Stimulated activated CD4-positive, alpha-beta T cell treated with anti-CD3 and anti-CD28 coated beads, Interleukin-4, amount 100 ng/mL, for 48 hours (primary cell): ENCODE results near the gene SLBP.
"Not testable (repeated sequence)": the region's sequence is repeated elsewhere in the genome, so short reads cannot be mapped to it uniquely, and the experiment has no call there.

Experiments used
- DNase-seq, 2 donors: peaks; one replicate each; pipeline ENCODE4 v3.0.0-alpha.2; 2020; ENCODE audit warnings: low read depth in 2 of 2

Gene SLBP

DNA sequence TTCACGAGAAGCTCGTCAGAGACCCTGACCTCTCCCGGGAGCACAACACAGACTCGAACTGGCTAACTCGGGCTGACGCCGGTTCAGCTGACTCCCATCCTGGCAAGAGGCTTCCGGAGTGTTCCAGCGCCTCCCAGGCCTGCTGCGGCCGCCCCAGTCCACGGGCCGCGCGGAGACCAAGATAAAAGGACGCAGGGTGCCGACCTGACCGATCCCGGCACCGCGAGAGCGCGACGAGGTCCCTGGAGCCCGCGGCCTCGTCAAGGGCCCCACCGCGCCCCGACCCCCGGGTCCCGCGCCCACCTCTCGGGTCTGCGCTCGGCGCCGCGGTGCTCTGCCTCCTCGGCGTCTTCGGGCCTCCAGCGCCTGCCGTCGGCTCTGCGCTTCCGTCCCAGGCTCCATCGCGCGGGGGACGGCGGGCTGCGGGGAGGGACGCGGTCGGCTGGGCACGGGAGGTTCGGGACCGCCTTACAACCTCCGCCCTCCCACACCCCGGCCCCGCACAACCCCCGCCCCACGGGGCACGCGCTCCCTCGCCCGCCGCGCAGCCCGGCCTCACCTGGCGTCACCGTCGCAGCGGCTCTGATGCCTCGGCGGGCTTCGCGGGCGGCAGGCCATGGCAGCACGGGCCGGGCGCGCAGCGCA, 426 bp downstream of the SLBP start:
- DNase-seq, result peak in 1 of 2 donors; percentile 52

DNA sequence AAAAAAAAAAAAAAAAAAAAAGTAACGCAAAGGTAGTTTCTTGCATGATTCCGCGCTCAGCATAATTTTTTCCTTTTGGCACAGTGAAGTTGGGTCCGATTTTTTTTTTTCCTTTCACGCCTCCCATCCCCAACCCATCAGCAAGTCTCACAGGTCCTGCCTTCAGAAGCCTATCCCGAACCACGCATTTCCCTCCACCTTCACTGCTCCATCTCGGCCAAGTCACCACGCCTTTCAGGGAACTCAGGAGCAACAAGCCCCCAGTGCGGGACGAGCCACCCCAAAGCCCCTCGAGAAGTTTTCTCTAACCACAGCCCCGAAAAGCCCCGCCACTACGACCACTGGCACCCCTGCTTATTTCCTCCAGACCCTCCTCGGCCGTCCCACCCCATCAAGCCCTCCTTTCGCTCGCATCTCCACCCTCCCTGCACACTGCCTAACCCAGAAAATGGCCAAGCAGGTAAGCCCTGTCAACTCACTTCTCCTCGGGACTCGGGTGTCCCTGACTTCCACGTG, 1.0 kb downstream of the SLBP start:
- DNase-seq, result no peak

- DNase-seq, result no peak
Measured at GRCh38 chr4:1708581-1708980, 3.5 kb downstream of the SLBP start.

- no peak for DNase-seq
Measured at GRCh38 chr4:1706358-1706757, 5.8 kb downstream of the SLBP start.

GRCh38 chr4:1705732-1706131, 6.4 kb downstream of the SLBP start:
- no peak for DNase-seq

GRCh38 chr4:1703867-1704266, 8.3 kb downstream of the SLBP start:
- DNase-seq, result no peak

DNA sequence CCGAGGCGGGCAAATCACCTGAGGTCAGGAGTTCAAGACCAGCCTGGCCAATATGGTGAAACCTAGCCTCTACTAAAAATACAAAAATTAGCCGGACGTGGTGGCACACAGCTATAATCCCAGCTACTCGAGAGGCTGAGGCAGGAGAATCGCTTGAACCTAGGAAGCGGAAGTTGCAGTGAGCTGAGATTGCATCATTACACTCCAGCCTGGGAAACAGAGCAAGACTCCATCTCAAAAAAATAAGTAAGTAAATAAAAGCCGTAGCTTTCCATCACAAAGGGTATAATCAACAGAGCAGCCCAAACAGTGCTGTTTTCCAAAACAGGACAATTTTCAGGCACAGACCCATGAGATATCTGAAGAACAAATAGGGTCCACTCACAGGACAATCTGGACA, 10.4 kb downstream of the SLBP start:
- DNase-seq, result not testable (repeated sequence)

GRCh38 chr4:1695913-1696312, 16.2 kb downstream of the SLBP start:
- no peak for DNase-seq

DNA sequence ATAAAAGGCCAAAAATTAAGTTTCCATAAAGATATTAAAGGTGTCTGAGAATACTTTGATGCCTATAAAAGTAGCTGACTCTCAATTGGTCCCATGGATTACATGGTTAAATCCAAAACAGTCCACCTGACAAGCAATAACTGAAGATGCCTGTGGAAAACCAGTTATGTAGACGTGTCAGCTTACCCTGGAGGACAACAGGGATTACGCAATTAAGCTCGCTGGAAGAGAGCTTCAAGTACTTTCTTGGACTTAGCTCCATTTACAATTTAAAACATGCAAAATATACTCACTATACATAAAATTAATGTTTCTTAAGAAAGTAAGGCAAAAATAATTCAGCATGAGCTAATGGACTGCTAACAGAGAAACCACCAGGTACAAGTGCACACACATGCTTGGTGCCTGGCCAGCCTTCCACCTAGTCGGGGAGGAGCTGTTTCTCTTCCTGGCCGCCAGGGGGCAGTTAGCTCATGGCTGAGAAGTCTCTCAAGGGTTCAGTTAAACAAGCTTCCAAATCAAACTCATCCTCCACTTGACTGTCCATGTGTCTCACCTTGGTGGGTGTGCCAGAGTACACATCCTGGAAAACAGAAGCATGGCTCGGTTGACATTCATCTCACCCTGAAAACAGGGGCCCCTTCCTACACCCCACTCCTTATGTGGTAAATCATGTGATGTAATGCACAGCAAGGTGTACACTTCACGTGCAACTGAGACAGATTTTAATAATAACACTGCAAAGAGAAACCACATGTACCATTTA, 18.8 kb downstream of the SLBP start:
- peak; percentile 60 to 68 for DNase-seq

DNA sequence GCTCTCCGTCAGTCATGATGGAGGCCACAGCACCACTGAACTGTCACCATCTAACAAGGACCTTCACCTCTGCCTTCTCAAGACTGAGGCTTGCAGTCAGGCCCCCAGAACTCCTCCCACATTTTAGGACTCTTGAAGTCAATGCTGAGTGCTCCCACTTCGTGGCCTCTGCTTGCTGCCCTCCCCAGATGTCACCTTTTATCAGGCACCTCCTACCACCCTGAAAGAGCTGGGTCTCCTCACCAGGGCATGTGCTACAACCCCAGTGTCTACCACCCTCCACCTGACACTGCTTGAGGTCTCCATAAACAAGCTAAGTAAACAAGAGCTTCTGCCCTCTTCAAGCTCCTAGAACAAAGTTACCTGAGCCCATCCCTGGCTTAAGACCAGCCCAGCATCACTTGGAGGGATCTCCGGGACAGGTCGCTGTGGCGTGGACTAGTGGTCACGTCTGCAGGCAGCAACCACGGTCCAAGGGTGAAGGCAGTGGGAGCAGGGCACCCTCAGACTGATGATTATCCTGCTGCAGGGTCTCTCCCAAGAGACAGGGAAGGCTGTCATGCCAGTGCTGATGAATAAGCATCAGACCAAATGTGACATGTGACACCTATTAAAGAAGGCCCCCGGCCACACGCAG, 20.3 kb downstream of the SLBP start:
- DNase-seq, result no peak

DNA sequence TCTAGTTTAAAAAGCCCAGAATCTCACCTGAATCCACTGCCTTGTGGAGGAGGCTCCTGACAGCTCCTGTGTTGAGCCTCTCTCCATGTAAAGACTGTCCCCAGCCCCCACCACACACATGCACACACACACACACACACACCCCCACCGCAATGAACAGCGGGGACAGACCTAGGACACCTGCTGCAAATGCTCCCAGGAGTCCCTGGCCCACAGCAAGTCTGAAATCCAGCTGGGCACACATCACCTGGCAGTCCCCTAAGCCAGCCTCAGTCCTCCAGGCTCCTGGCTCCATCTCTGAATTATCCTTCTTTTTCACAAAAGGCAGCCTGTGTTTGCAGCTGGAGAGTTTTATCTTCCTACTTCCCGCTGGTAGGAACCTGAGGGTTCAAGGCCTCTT, 21.4 kb downstream of the SLBP start:
- DNase-seq, result no peak

DNA sequence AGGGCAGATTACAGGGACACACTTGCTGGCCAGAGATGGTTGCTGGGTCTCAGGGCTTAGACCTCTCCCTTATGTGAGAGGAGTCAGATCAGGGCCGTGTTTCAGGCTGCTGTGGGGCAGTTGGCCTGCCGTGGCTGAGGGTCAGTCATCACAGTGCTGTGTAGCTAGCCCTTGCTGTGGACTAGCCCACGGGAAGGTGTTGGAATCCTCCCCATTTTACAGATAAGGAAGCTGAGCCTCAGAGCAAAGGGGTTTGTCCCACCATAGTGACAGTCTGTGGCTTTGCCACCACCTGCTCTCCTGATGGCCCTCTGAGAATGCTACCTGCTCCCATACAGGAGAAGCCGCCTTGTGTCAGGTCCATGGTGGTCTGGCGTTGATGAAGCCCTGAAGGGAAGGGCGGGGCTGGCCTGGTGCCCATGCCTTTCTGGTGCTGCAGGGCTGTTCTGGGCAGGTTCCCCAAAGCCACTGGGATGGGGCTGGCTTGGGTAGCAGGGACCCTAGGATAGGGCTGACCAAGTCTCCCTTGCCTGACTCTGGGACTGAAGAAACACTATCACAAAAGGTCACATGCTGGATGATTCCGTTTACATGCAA, 25.6 kb downstream of the SLBP start:
- no peak for DNase-seq

GRCh38 chr4:1685235-1686150, 26.6 kb downstream of the SLBP start:
- no peak for DNase-seq

GRCh38 chr4:1684506-1685234, 27.4 kb downstream of the SLBP start:
- DNase-seq, result peak in 1 of 2 donors; percentile 98

DNA sequence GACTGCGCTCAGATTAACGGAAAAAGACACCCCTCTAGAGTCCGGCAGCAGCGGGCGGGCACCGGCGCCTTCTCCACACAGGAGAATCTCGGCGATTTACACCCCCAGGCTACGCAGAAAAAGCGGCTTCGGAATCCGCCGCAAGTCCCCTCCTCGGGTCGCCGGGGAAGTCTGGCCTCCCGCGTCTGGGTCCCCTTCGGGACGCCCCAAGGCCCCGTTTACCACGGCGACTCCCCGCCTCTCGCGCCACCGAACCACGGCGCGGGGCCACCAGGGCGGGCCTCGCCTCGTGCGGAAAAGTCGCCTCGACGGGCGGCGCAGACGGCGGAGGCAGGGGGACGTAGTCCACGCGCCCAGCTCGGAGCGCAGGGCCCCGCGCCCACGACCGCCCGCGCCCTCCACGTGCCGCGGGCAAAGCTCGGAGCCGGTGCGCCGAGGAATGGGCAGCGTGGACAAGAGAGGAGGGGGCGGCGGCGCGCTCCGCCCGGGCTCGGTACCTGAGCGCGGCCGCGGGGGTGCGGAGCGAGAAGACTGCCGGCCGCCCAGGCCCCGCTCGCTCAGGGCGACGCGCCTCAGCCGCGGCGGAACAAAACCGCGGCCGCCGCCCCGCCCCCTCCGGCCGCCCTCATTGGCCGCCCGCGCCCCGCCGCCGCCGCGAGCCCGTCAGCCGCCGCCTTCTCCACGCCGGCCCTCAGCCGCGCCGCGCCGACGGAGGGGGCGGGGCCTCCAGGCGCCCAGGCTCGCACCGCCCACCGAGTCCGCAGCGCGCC, 28.2 kb downstream of the SLBP start, which contains the start of gene FAM53A:
FAM53A (minus strand) TSS at position 578 of the 770 bp plus-strand sequence. CDS start 15,572 bp downstream, outside the sequence.
- peak; percentile 16 to 92 for DNase-seq

DNA sequence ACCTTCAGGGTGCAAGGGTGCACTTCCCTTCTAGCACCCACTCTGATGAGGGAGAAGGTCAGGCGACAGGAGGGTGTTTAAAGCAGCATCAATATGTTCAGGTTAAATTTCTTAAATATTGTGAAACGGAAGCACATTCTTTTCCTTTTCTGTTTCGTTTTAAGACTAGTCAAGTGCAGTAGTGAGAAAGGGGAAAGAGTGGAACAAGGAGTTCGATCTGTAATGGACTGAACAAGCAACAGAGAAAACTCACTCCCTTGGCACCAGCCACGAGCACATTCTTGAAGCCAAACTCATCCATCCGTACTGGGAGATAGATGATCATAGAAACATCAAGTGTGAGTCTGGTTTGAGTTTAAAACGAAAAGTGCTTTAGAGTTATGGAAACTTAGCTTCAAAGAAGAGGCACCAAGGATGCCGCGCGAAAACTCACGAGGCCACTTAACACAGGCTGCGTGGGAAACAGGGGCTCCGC, 28.8 kb downstream of the SLBP start:
- no peak for DNase-seq

DNA sequence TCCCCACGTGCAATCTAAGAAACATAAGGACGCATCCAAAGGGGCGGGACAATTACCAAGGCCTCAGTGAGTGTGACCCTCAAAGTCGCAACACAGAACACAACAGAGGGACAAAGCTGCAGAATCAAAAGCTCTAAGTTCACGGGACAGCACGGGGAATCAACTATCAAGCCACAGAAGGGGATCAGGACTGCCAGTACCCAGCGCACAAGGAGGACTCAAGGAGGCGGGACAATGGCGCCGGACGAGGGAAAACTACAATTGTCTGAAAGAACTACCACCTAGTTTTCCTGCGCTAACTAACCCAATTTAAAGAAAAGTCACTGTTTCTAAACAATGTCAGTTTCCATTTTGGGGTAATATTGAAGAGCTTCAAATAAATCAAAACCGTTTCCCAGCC, 29.3 kb downstream of the SLBP start:
- DNase-seq, result no peak

DNA sequence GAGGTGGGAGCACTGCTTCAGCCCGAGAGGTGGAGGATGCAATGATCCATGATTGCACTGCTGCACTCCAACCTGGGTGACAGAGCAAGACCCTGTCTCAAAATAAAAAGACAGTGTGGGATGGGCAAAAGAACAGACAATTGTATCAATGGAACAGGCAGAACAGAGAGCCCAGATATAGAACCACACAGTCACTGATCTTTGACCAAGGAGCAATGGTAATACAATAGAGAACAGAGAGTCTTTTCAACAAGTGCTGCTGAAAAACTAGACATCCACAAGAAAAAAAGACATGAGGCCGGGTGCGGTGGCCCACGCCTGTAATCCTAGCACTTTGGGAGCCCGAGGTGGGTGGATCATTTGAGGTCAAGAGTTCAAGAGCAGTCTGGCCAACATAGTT, 33.9 kb downstream of the SLBP start:
- no peak for DNase-seq
